HG02938 (cell line): ENCODE results near the gene LOXL1.

Experiments used
- ATAC-seq: cut with Tn5 transposase; IDR thresholded peaks from one replicate; pipeline ENCODE4 v1.9.1; 2021; ENCODE audit warnings: mild to moderate bottlenecking, moderate library complexity; ENCODE audit not compliant: unreplicated experiment

LOXL1 gene, protein sequence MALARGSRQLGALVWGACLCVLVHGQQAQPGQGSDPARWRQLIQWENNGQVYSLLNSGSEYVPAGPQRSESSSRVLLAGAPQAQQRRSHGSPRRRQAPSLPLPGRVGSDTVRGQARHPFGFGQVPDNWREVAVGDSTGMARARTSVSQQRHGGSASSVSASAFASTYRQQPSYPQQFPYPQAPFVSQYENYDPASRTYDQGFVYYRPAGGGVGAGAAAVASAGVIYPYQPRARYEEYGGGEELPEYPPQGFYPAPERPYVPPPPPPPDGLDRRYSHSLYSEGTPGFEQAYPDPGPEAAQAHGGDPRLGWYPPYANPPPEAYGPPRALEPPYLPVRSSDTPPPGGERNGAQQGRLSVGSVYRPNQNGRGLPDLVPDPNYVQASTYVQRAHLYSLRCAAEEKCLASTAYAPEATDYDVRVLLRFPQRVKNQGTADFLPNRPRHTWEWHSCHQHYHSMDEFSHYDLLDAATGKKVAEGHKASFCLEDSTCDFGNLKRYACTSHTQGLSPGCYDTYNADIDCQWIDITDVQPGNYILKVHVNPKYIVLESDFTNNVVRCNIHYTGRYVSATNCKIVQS

DNA sequence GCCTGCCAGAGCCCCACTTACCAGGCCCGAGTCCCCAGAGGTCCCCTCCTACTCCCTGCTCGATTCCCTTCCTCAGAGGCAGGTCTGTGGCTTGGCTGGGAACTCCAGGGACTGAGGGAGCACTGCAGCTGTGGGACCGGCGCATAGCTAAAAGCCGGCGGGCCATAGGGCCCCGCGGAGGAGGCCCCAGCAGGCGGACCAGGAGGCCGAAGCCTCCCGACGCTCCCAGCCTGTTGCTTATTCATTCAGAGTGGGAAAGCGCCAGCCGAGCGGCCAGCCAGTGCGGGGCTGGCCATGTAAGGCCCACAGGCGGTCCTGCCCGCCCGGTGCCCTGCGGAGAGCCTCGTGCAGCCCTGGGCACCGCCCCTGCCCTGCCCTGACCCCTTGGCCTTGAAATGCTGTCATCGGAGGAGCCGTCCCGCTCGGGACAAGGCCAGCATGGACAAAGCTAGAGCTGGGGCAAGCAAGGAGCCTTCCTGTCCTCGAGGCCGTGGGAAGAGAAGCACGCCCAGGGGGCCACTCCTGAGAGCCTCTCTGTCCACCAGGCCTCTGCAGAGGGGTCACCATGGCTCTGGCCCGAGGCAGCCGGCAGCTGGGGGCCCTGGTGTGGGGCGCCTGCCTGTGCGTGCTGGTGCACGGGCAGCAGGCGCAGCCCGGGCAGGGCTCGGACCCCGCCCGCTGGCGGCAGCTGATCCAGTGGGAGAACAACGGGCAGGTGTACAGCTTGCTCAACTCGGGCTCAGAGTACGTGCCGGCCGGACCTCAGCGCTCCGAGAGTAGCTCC is at the start of gene LOXL1:
Gene LOXL1 (plus strand): TSS at position 244 of the 784 bp plus-strand sequence. CDS start 322 bp downstream, at position 566.
- no peak for ATAC-seq

DNA sequence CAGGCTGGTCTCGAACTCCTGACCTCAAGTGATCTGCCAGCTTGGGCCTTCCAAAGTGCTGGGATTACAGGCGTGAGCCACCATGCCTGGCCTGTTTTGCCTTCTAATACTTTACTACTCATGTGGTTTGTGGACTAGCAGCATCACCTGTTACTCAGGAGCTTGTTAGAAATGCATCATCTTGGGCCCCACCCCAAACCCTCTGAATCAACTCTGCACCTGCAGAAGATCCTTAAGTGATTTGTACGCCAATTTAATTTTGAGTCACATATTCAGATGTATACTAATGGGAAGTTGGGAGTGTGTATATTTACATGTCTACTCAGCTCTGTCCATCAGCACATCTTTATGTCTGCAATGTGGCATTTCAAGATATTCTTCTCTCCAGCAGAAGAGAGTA is 46.8 kb upstream of the LOXL1 start:
- ATAC-seq = no peak

GRCh38 chr15:73881579-73882320 is 44.5 kb upstream of the LOXL1 start:
- no peak for ATAC-seq

- no peak for ATAC-seq
Observed at GRCh38 chr15:73882761-73883419, 43.4 kb upstream of the LOXL1 start.

DNA sequence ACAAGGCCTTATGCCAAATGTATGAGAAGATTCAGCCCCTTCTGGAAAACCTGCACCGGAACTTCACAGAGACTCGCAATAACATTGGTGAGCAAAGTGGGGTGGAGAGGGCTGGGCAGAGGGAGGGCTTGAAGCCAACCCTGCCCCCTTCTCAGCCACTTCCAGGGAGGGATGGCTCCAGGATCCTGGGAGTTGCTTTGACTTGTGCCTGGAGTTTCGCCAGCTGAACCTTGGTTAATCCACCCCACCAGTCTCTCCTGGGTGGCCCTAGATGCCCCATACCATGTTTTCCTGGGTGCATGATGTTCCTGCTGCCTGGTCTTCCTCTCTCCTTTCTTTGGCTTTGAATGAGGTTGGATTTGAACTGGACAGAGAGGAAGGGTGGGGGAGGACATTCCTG is 42.1 kb upstream of the LOXL1 start:
- no peak for ATAC-seq

GRCh38 chr15:73885954-73886700 is 40.1 kb upstream of the LOXL1 start:
- no peak for ATAC-seq

DNA sequence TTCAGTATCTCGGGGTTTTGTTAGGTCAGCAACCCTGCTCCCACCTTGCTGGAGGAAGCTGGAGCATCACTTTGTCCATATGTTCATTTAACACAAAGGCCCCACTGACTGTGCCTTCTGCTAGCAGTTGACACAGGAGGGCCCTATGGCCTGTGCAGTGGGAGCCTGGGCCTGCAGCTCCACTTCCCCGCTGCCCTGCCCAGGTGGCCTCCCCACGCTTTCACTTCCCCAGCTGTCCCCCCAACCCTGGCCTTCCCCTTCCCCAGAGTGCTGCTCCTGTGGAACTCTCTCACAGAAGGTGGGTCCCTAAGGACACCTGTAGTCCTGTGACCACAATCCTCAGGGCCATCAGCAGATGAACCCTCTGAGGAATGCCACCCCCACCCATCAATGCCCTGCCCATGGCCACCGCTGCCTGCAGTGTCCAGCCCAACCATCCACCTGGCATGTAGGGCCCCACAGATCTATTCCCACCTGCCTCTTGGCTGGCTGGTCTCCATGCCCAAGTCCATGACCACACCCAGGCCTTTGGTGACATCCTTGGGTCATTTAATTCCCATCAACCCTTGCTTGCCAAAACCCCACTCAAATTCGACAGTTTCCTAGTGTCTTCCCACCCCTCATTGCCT is 39.4 kb upstream of the LOXL1 start:
- ATAC-seq = no peak

GRCh38 chr15:73887481-73887880 is 38.8 kb upstream of the LOXL1 start:
- no peak for ATAC-seq

DNA sequence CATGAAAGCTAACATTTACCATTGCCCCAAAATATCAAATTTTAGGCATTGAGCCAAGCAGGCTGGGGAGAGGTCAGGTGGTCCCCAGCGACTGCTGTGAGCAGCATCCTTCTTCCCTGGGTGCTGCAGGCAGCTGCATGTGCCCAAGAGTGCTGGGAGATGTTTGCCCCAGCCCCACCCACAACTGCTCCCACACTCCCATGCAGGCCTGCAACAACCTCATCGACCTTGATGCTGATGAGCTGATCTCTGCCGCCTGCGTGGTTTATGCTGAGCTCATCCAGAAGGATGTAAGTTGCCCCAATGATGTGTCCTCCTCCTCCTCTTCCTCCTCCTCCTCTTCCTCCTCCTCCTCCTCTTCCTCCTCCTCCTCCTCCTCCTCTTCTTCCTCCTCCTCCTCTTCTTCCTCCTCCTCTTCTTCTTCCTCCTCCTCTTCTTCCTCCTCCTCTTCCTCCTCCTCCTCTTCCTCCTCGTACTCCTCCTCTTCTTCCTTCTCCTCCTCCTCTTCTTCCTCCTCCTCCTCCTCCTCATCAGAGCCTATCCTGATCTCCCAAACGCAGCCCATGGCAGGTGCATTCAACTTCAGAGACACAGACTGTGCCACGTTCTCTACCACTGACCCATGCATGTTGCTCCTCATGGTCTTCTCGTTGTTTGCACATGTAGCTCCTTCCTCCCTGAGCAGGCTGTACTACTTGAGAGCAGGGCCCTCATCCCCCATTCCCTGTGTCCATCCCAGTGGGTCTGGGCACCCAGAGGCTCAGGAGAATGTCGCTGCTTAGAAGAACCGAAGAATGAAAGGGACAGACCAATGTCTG is 37.8 kb upstream of the LOXL1 start:
- ATAC-seq = no peak

- no peak for ATAC-seq
Observed at GRCh38 chr15:73889053-73889761, 37.1 kb upstream of the LOXL1 start.

DNA sequence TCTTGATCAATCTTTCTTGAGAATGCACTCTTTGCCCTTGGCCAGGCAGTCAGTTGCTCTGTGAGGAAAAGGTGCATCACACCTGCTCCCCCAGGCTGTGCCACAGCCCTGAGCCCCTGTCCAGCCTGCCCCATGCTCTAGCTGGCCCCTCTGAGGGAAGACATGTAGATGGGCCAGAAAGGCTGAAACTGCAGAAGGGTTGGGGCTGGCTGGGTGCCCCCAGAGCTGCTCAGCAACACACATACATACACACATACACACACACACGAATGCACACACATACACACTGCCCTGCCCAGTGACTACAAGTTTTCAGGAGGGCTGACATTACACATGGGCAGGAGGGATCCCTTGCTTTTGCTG is 36.5 kb upstream of the LOXL1 start:
- no peak for ATAC-seq

GRCh38 chr15:73891328-73892315 is 34.6 kb upstream of the LOXL1 start:
- ATAC-seq = no peak

DNA sequence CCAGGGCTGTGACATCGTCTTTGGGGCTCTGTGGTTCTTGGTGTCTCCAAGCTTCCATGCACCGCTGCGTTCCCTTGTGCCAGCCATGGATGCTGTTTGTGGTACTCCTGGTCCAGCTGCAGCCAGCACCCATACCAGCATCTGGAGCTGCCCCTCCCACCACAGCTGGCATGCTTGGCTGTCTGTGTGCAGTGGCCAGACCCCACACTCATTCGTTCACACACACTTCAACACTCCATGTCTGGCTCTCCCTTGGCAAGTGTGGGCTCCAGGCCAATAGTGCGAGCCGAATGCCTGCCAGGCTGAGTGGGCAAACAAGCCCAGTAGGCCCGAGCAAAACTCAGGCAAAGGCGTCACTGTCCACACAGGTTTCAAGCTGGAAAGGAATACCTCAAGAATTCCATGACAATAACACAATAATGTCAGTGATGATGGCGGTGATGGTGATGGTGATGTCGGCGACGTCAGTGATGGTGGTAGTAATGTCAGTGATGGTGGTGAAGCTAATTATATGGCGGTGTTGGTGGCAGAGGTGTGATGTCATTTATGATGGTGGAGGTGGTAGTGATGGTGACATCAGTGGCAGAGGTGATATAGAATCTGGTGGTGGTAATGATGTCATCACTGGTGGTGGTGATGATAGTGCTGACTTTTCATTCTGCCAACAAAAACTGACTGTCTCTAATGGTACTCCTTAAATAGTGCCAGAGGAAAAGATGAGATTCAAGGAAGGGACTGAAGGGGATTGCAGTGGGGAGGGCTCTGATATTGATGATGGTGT is 33.6 kb upstream of the LOXL1 start:
- no peak for ATAC-seq

GRCh38 chr15:73894133-73894814 is 32.0 kb upstream of the LOXL1 start:
- no peak for ATAC-seq

DNA sequence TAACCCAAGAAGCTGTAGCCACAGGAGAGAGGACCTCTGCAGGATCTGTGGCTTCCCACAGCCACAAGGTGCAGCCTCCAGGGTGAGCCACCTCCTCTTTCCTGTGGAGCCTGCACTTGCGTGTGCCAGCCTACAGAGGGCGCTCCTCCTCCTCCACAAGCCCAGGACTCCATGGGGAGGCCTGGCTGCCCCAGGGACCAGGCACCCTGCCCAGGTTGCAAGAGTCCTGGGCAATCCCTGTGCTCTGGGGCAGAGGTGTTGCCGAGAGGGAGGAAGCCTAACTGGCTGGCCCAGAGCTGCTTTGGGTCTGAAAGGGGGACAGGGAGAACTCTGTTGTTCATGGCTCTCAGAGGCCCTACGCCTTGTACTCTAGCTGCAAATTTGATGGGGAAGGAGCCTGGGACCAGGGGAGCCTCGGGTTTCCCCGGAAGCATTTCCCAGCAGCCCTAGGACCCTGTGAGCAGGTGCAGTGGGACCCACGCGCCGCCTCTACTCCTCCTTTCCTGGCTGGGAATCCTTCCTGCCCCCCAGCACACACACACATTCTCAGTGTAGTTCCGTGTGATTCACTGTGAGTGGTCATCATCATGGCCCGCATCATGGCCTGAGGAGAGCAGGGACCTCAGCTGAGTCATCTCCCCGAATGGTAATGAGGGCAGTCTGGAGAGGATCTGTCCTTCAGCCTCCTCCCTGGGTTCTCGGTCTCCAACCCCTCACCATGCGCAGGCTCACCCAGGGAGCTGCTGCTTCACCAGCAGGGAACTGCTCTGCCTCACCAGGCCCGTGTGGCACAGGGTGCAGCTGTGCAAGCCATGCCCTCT is 28.6 kb upstream of the LOXL1 start:
- no peak for ATAC-seq
